KMS-11 (cell line): Measurements from ENCODE around the gene ALKBH4.

Experiments used
- H2AFZ ChIP-seq: fragments of 200-600 bp; sonication (generic); 2 replicates; pipeline ENCODE4 v1.6.1; 2016; ENCODE audit warnings: antibody characterized with exemption, mixed run types, low read depth
- H3K27ac ChIP-seq: fragments of 200-600 bp; sonication (generic); 2 replicates; pipeline ENCODE4 v1.6.1; 2016; ENCODE audit warnings: mild to moderate bottlenecking, mixed run types
- H3K27me3 ChIP-seq: fragments of 200-600 bp; sonication (generic); 2 replicates; pipeline ENCODE4 v1.6.1; 2017; ENCODE audit warnings: mild to moderate bottlenecking, low read depth, mixed run types, moderate library complexity; ENCODE audit not compliant: insufficient read depth
- H3K36me3 ChIP-seq: fragments of 200-600 bp; sonication (generic); 2 replicates; pipeline ENCODE4 v1.6.1; 2017; ENCODE audit warnings: mild to moderate bottlenecking, mixed run types; ENCODE audit not compliant: insufficient read depth
- H3K4me1 ChIP-seq: fragments of 200-600 bp; sonication (generic); 2 replicates; pipeline ENCODE4 v1.6.1; 2016; ENCODE audit warnings: mild to moderate bottlenecking, low read depth, mixed run types; ENCODE audit not compliant: poor library complexity, severe bottlenecking
- H3K4me2 ChIP-seq: fragments of 200-600 bp; sonication (generic); 2 replicates; pipeline ENCODE4 v1.7.0; 2016; ENCODE audit warnings: mild to moderate bottlenecking, mixed run types
- H3K4me3 ChIP-seq: fragments of 200-600 bp; sonication (generic); IDR thresholded peaks from 2 replicates; pipeline ENCODE4 v1.6.1; 2017; ENCODE audit warnings: low read depth, low read length, mixed read lengths; ENCODE audit not compliant: insufficient read depth
- H3K79me2 ChIP-seq: fragments of 200-600 bp; sonication (generic); 2 replicates; pipeline ENCODE4 v1.6.1; 2016; ENCODE audit warnings: low read depth, mixed run types; ENCODE audit not compliant: insufficient read depth
- H3K9ac ChIP-seq: fragments of 200-600 bp; sonication (generic); 2 replicates; pipeline ENCODE4 v1.6.1; 2016; ENCODE audit warnings: mild to moderate bottlenecking, mixed run types
- H4K20me1 ChIP-seq: fragments of 200-600 bp; sonication (generic); 2 replicates; pipeline ENCODE4 v1.6.1; 2016; ENCODE audit warnings: mild to moderate bottlenecking, mixed run types; ENCODE audit not compliant: insufficient read depth
- TF ChIP-seq, protein P1 (sequence below): fragments of 200-600 bp; sonication (generic); conservative IDR thresholded peaks from 2 replicates; pipeline ENCODE4 v1.6.1; 2017; ENCODE audit warnings: low read depth, mild to moderate bottlenecking, antibody characterized with exemption, low read length, moderate library complexity, mixed read lengths

Gene ALKBH4

DNA sequence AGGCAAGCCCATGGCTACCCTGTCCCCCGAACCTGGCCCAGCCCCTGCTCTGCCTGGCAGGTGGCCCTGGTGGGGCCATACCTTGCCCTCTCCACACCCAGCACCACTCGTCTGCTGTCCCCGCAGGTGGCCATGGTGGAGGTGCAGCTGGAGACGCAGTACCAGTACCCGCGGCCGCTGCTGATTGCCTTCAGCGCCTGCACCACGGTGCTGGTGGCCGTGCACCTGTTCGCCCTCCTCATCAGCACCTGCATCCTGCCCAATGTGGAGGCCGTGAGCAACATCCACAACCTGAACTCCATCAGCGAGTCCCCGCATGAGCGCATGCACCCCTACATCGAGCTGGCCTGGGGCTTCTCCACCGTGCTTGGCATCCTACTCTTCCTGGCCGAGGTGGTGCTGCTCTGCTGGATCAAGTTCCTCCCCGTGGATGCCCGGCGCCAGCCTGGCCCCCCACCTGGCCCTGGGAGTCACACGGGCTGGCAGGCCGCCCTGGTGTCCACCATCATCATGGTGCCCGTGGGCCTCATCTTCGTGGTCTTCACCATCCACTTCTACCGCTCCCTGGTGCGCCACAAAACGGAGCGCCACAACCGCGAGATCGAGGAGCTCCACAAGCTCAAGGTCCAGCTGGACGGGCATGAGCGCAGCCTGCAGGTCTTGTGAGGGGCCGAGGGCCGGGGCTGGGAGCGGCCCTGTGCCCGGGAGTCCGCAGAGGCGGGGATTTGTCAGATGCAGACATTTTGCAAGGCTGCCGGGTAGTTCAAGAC, 18.1 kb downstream of the ALKBH4 start:
- no peak overlapping the region for H3K4me2 ChIP-seq
- no peak overlapping the region for H3K9ac ChIP-seq
- no peaks in the 10 kb centered on the region for H4K20me1 ChIP-seq
- H3K27me3 ChIP-seq, result no peaks in the 10 kb centered on the region
- peak overlapping the region; percentile 3; the same call in 1 of the 2 replicates for H3K27ac ChIP-seq
- H2AFZ ChIP-seq, result no peak overlapping the region
- peaks cover 73% of the 10 kb centered on the region for H3K4me1 ChIP-seq
- TF ChIP-seq, protein P1, sequence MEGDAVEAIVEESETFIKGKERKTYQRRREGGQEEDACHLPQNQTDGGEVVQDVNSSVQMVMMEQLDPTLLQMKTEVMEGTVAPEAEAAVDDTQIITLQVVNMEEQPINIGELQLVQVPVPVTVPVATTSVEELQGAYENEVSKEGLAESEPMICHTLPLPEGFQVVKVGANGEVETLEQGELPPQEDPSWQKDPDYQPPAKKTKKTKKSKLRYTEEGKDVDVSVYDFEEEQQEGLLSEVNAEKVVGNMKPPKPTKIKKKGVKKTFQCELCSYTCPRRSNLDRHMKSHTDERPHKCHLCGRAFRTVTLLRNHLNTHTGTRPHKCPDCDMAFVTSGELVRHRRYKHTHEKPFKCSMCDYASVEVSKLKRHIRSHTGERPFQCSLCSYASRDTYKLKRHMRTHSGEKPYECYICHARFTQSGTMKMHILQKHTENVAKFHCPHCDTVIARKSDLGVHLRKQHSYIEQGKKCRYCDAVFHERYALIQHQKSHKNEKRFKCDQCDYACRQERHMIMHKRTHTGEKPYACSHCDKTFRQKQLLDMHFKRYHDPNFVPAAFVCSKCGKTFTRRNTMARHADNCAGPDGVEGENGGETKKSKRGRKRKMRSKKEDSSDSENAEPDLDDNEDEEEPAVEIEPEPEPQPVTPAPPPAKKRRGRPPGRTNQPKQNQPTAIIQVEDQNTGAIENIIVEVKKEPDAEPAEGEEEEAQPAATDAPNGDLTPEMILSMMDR, result no peak
- no peak overlapping the region for H3K4me3 ChIP-seq
- peaks cover 6% of the 10 kb centered on the region; the same call in 1 of the 2 replicates for H3K36me3 ChIP-seq
- H3K79me2 ChIP-seq, result peaks cover 22% of the 10 kb centered on the region

DNA sequence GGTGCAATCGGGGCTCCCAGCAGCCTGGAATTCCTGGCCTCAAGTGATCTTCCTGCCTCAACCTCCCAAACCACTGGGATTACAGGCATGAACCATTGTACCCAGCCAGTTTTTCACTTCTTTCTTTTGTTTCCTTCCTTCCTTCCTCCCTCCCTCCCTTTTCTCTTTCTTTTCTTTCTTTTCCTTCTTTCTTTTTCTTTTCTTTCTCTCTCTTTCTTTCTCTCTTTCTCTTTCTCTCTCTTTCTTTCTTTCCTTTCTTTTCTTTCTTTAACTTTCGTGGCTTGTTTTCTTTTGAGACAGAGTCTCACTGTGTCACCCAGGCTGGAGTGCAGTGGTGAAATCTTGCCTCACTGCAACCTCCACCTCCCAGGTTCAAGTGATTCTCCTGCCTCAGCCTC, 19.0 kb downstream of the ALKBH4 start:
- H3K79me2 ChIP-seq, result peaks cover 22% of the 10 kb centered on the region
- H2AFZ ChIP-seq, result no peak overlapping the region
- H3K4me2 ChIP-seq, result peak overlapping the region; percentile 3; the same call in 1 of the 2 replicates
- H3K4me3 ChIP-seq, result no peak overlapping the region
- H3K27ac ChIP-seq, result peak overlapping the region; percentile 3; the same call in 1 of the 2 replicates
- H3K27me3 ChIP-seq, result no peaks in the 10 kb centered on the region
- TF ChIP-seq, protein P1, result no peak
- peaks cover 6% of the 10 kb centered on the region; the same call in 1 of the 2 replicates for H3K36me3 ChIP-seq
- peaks cover 73% of the 10 kb centered on the region for H3K4me1 ChIP-seq
- no peak overlapping the region for H3K9ac ChIP-seq
- no peaks in the 10 kb centered on the region for H4K20me1 ChIP-seq

DNA sequence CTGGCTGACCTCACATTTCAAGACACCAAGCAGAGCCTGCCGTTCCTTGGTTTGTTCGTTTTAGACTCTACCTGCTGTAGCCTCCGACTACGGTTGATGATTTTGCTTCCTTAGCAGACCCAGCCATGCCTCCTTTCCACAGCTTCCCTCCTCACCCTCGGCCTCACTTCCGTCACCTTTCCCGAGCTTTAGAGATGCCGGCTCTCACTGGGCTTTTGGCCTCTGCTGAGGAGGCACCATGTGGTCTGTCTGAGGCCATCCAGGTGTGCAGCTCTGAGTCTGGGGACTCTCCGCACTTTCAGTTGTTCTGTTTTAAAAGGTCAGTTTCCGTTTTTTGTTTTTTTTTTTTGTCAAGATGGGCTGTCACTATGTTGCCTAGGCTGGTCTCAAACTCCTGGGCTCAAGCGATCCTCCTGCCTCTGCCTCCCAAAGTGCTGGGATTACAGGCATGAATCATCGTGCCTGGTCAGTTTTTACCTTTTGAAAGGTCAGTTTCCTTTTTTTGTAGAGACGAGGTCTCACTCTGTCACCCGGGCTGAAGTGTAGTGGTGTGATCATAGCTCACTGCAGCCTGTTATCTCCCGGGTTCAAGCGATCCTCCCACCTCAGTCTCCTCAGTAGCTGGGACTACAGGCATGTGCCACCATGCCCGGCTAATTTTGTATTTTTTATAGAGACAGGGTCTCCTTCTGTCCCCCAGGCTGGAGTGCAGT, 19.5 kb downstream of the ALKBH4 start:
- TF ChIP-seq, protein P1, result no peak
- Histone ChIP-seq H3K4me3 (no peak overlapping the region), H3K4me2 (peak overlapping the region; percentile 8; the same call in 1 of the 2 replicates), H3K27ac (peak overlapping the region; percentile 3; the same call in 1 of the 2 replicates), H3K27me3 (no peaks in the 10 kb centered on the region), H3K4me1 (peaks cover 73% of the 10 kb centered on the region), H3K9ac (no peak overlapping the region), H3K36me3 (peaks cover 6% of the 10 kb centered on the region; the same call in 1 of the 2 replicates), H4K20me1 (no peaks in the 10 kb centered on the region), H2AFZ (no peak overlapping the region), H3K79me2 (peaks cover 22% of the 10 kb centered on the region)

DNA sequence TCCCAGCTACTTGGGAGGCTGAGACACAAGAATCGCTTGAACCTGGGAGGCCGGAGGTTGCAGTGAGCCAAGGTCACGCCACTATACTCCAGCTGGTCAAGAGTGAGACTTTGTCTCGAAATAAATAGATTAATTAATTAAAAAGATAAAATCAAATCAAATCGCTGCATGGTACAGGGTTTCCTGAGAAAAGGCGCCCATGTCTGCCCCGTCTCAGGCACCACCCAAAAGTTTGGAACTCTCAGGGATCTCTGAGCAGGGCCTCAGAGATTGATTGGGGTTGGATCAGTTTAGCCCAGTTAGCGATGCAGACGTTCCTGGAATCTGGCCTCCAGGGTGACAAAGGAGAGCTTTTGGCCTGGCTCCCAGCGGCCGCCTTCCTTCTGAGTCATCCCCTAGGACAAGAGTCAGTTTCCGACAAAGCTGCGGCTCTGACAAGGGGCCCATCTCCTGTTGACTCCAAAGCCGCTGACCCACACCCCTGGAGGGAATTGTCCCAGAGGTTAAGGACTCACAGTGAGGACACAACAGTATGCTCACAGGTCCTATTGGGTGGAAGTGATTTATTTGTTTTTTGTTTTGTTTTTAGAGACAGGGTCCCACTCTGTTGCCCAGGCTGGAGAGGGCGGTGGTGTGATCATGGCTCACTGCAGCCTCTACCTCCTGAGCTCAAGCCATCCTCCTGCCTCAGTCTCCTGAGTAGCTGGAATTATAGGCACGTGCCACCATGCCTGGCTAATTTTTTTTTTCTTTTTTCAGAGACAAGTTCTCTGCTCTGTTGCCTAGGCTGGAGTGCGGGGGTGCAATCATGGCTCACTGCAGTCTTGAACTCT, 24.5 kb downstream of the ALKBH4 start:
- Histone ChIP-seq H3K27me3 (no peaks in the 10 kb centered on the region), H3K36me3 (peaks cover 8% of the 10 kb centered on the region; the same call in 1 of the 2 replicates), H3K4me2 (peak overlapping the region; percentile 59), H4K20me1 (no peaks in the 10 kb centered on the region), H3K79me2 (peaks cover 59% of the 10 kb centered on the region), H3K4me3 (no peak overlapping the region), H3K4me1 (peaks cover 98% of the 10 kb centered on the region), H3K9ac (peak overlapping the region; percentile 17; the same call in 1 of the 2 replicates), H2AFZ (no peak overlapping the region), H3K27ac (peak overlapping the region; percentile 97)
- TF ChIP-seq, protein P1, result no peak
